NCI-H1092 treated with DMSO at 0.1 percent for 48 hours (cell line): Measurements from ENCODE around the gene SIDT1.

Experiments
- DNase-seq: peaks from one replicate; lab custom pipeline; 2025; lab: John Stamatoyannopoulos, UW

The SIDT1 gene

DNA sequence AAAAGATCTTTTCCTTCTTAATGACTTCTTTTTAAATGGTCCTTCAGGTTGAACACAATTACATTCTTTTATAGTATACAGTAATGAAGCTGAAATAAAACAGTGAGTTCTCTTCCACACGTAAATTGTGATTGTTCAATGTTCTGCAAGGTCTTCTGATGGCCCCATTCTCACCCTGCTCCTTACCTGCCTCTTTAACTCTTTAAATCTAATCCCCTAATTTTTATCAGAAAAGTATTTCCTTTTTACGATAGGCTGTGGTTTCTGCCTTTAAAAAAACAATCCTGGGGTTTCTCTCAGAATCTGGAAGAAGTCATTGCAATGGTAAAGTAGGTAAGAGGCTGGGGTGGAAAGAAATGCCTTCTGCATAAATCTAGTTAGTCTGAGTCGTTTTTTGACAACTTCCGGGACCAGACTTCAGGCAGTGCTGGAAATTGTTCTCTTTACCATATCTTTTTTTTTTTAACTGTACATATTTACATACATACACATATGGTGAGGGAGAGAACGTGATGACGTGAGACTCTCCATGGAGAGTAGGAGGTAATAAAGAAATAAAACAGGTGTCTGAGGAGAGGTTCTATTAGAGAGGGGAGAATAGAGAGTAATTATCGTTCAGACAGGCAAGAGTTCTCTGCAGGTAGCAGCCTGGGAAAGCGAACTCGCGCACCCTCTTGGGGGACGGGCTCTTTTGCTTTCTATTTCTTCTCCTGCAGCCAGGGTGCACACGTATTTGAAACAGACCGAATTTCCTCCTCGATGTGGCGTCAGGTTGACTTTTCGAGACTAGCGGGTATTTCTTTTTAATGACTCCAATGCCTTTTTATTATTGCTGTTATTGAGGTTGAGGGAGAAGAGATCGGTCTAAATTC is at the start of gene SIDT1:
Gene SIDT1, plus strand, starts transcription at position 730 of the 872 bp plus-strand sequence. CDS start 467 bp downstream, outside the sequence.
- peak; percentile 59 for DNase-seq

DNA sequence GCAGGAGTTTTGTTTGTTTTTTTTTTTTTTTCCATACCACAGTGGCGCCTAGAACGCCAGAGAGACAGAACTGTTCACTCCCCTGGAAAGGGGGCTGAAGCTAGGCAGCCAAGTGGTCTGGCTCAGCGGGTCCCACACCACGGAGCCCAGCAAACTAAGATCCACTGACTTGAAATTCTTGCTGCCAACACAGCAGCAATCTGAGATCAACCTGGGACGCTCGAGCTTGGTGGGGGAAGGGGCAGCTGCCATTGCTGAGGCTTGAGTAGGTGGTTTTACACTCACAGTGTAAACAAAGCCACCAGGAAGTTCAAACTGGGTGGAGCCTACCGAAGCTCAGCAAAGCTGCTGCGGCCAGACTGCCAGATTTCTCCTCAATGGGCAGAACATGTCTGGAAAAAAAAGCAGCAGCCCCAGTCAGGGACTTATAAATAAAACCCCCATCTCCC is 47.2 kb upstream of the SIDT1 start:
- DNase-seq, result no peak

DNA sequence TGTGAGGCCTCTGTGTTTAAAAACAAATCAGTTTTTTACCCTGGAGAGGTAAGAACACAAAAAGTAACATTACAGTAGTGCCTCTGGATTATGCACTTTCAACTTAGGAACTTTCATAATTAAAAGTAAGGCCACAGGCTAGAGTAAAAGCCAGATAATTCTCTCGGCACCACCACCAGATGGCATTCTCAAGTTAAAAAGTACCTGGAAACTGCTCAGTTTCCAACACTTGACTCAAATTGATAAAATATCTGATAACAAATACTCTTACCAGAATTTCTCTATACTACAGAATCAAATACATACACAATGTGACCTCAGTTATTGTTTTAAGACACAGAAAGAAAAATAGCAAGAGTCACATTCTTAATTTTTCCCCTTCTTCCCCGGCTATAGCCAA is 37.3 kb upstream of the SIDT1 start:
- no peak for DNase-seq

DNA sequence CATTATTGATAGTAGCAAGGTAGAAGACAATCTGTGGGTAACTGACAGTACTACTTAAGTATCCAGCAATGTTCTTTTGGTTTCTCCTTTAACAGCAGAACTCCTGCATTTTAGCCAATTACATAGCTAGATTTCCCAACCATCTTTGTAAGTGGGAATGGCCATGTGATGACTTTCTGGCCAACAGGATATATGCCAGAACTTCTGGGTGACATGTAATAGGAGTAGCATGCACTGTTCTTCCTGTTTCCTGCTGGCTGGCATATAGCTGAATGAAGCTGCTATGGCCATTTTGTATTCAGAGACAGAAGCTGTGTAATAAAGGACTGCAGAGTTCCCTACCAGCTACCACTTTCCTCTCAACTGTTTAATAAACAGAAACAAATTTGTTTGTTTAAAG is 35.4 kb upstream of the SIDT1 start:
- DNase-seq, result no peak

DNA sequence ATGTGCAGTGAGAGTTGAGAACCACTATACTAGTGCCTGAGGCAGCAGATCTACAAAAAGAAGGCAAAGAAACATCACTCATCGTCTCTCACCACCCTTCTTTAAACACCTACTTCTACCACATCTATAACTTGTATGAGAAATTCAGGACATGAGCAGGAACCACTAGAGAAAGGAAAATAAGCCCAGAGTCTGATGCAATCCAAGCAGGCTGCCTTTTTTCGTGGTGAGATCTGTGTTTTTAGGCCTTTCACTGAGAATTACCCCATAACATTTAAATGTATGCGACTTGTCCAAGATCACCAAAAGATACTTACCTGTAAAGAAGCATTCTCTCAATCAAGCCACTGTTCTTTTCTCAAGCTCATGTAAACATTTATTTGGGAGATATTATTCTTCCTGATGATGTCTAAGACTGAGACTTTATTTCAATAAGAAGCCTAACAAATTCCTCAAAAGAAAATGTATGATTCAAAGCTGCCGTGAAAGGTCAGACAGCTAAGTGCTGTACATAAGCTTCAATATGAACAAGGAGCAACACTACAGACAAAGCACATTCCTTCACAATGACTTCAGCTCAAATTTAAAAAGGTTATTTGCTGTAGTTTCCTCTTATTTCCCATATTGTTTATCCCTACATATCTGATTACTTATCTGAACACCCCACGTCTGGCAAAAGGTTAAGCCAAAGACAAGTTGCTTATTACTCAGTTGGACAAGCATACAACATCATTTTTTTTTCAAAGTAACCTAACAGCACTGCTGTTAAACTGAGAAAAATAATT is 33.9 kb upstream of the SIDT1 start:
- DNase-seq, result no peak

DNA sequence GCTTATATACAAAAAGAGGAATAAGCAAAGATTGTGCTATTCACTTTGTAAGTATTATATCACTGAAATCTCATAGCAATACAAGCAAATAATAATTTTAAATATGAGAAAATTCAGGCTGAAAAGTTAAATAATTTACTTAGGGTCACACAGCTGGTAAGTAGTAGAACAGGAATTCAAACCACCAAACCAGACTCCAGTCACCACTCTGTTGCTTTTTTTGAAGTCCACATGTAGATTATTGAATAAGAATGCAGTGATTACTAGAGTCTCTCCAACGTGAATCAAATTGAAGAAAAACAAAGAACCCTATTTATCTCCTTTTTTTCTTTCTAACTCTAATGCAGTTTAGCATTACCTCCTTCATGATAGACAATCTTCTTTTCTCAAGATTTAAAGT is 33.3 kb upstream of the SIDT1 start:
- DNase-seq, result no peak

DNA sequence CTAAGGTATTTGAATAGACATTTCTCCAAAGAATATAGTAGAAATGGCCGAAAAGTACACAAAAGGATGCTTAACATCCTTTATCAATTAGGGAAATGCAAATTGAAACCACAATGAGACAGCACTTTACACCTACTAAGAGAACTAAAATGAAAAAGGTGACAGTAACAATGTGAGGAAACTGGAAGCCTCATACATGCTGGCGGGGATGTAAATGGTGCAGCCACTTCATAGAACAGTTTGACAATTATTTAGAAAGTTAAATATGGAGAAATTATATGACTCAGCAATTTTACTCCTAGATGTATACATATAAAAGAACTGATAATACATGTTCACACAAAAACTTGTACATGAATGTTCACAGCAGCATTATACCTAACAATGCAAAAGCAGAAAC is 30.8 kb upstream of the SIDT1 start:
- no peak for DNase-seq

DNA sequence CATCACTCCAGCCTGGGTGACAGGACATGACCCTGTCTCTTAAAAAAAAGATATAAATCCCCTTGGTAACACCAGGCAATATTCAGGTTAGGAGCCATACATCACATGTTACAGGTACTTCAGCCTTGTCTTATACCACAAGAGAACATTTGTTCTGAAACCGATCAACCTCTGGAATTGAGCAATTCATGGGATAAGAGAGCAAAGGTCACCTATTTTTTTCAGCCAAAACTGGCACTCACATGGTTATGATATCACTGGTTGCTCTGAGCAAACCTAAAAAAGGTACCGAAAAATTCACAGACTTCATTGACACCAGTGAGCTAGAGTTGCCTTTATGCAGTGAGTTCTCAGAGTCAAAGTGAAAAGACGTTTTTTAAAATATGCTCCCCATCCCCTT is 26.5 kb upstream of the SIDT1 start:
- DNase-seq, result no peak

DNA sequence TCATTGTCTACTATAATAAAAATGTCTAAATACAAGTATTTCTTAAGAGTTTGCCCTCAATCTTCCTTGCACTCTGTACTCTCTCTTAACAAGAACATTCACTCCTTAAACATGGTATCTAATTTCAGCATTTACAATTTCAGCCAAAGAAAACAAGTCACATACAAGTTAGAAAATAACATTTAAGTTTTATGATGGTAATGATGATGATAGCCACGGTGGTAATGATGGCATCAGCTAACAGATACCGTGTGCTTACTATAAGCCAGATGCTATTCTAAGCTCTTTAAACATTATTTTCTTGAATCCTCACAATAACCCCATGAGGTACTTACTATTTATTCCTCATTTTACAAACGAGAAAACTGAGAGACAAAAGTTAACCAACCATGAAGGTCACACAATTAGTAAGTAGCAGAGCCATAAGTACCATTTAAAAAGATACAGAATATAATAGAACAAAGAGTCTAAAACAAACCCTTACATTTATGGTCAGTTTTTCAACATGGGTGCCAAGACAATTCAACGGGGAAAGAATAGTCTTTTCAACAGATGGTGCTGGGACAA is 24.8 kb upstream of the SIDT1 start:
- peak; percentile 39 for DNase-seq

DNA sequence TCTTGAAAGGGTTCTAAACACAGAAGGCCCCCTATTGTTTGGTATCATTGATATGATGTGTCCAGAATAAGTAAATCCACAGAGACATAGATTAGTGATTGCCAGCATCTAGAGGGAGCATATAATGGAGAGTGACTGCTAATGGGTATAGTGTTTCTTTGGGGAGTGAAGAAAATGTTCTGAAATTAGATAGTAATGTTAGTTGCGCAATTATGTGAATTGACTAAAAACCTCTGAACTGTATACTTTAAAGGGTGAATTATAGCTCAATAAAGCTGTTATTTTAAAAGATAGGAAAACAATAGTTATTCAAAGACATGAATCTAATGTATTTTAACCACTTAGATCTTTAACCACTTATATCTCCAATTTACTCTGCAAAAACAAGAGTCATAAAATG is 23.4 kb upstream of the SIDT1 start:
- DNase-seq, result no peak

DNA sequence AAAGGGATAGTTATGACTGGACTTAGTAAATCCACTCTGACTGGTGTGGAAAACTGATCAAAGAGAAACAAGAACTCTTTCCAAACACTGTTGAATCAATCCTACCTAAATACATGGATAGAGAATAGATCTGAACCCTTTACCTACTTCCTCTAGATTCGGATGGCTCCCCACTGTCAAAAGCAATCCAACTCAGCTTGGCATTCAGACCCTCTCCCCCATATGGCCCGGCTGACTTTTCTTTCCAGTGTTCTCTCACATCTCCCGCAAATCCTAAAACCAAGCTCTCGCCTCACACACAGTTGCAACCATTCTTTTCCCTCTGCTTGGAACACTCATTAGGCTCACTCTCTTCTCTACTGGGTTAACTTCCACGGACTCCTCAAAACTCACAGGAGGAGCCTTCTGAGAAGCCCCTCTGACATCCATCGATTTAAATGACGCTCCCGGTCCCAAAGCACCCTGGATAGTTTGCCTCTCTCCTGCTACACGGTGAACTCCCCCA is 18.0 kb upstream of the SIDT1 start:
- no peak for DNase-seq

DNA sequence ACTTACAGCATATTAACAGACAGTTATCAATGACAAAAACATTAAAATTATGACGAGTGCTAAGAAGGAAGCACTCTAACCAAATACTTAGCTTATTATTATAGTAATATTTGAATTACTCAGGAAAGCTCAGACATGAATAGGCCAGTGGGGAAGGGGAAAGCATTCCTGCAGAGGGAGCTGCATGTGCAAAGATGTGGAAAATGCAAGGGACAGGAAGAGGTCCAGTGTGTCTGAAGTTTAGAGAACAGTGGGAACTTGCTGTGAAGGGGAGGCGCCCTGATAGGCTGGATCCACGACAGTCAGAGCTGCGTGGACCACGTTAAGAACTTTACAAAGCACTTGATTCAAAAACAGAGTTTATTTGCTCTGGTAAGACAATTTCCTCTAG is 16.2 kb upstream of the SIDT1 start:
- DNase-seq, result peak; percentile 31

DNA sequence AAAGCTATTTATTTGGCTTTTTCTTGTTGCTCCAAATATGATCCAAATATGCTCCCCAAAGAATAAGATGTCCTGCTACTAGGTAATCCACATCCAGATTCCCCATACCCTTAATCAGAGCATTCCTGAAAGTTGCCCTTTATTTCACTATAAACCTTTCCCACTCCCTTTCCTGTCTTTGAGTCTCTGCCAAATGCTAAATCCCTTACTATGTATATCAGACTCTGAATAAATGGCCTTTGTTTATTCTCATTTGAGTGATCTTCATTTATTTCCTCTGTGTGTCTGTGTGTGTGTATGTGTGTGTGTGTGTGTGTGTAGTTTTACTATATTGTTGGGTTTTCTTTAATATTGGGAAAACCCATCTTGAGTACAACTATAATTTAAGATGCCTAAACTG is 10.4 kb upstream of the SIDT1 start:
- DNase-seq, result no peak

DNA sequence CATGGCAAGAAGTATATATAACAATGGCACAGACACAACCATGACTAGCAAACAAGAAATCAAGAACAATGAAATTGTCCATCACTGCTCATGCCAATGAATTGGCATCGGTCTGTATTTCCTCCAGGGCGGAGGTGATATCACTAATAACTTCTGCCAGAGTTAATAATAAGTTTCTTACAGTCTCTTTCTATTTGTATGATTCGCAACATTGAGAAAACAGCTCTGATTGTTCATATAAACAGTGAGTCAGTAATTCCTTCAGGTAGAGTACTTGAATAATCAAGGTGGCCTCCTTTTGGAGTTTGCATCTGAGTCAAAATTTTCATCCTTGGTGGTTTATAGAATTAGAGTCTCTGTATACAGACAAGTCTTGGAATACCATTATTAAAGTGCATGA is 9.1 kb upstream of the SIDT1 start:
- DNase-seq, result no peak

DNA sequence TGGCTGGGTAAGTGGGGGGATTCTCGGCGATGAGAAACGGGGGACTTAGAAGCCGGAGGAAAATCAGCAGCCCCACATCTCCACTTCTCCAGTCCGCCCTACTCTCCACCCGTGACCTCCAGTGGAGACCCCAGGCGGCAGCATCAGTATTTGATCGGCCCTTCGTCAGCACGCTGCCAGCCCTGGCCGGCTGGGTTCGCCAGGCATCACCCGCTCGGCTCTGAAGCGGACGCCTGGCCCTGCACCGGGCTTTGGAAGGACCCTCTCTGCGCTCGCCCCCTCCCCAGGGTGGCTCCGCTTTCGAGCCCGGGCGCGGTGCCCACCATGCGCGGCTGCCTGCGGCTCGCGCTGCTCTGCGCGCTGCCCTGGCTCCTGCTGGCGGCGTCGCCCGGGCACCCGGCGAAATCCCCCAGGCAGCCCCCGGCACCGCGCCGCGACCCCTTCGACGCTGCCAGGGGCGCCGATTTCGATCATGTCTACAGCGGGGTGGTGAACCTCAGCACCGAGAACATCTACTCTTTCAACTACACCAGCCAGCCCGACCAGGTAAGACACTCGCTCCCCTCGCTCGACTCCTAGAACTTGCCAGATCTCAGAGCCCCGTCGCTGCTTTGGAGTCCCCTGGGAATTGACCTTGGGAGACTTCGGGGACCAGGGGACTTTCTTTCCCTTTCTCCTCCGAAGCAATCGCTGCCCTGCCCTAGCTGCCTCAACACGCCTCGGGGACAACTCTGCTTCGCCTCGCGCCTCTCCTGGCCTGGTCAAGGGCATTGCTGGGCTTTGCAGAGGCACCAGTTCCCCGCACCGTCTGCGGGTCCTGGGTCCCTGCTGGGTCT is 561 bp downstream of the SIDT1 start:
- peak; percentile 59 for DNase-seq

DNA sequence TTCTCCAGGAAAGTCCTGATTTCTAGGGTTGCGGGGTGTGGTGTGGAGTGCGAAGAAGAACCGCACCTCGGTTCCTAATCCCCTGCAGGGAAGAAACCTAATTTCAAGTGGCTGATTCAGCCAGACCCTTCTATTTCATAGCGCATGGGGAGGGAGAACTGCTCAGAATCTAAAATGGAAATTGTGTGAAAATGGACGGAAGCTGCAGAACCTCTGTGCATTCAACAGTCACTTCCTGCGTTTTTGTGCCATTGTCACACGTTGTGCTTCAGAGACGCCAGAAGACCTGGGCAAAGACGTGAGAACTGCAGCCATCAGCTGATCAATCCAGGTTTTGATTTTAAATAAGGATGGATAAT is 1.2 kb downstream of the SIDT1 start:
- DNase-seq, result no peak

DNA sequence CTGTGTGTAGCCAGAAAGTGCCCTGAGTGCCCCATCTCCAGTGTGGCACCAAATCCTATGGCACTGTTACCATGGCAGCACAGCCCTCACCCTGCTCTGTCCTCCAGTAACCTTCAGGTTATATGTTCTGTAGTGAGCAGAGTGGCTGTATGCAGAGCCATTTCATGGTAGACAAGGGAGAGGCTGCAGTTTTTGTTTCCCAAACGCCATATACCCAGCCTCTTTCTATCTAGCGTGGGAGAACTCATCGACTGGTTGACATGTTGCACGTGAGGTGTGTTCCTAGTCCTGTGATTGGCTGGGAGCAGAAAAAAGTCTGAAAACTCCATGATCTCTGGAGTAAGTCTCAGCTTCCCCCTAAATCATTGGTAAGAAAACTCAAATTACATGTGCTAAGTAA is 2.0 kb downstream of the SIDT1 start:
- DNase-seq, result no peak

DNA sequence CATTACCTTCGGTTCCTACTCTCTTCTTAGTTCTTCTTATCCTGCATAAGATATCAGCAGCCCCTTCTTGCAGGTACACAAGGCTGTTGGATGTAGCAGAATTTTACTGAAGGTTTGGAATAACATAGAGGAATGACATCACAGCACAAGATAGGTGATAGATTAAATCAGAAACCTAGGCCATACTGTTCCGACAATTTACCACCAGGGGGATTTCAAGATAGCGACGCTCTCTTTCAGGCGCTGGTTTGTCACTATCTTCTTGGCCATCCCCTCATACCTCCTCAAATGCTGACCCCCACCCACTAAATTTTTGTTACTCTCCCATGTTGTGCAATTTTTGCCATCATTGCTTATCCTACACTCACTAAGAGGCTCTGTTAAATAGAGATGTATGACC is 3.5 kb downstream of the SIDT1 start:
- no peak for DNase-seq

DNA sequence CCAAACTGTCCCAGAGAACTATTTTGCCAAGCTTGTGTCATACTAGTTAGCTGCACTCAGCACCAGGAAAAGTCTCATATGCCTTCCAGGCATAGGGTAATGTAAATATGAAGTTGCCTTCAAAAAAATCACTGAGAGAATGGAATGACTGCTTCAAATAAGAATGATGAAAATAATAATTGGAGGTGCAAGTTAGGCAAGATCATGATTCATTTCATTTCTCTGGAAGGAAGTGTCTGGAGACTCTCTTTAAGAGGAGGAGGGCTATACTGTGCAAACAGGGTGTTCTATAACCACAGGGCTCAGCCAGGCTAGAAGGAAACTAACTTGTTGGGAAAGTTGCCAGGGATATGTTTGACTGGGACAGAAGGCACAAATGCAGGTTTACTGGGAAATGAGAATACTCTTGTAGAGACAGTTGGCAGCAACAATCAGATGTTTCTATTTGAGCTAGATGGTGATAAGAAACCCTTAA is 4.3 kb downstream of the SIDT1 start:
- DNase-seq, result no peak

DNA sequence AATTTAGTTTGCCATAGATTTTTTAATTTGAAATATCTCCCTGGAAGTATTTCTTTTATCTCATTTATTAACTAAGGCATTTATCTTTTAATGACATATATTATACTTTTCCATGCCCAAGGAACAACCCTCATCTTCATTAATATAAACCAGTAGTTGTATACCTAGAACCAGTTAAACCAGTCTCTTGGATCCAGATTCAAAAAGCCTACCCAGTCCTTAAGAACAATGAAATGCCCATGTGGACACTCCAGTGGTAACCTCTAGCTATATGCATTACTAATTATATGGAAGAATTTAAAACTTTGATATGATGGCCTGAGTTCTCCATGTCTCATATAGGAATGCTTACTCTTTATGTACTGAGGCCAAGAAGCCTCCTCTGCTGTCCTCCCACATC is 4.8 kb downstream of the SIDT1 start:
- no peak for DNase-seq

DNA sequence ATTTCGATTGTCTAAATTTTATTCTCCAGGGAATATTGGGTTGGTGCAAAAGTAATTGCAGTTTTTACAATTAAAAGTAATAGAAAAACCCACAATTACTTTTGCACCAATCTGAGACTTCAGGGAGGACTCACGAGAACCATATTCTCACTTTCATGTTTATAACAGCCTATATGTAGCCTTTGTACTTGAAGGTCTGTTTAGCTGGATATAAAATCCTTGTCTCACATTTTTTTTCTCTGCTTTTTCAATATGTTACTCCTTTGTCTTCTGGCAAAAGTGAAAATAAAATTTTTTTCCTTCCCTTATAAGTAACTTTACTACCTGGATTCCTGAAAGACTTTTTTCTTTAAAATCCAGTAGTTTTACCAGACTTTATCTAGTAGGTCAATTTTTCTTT is 9.2 kb downstream of the SIDT1 start:
- DNase-seq, result no peak

DNA sequence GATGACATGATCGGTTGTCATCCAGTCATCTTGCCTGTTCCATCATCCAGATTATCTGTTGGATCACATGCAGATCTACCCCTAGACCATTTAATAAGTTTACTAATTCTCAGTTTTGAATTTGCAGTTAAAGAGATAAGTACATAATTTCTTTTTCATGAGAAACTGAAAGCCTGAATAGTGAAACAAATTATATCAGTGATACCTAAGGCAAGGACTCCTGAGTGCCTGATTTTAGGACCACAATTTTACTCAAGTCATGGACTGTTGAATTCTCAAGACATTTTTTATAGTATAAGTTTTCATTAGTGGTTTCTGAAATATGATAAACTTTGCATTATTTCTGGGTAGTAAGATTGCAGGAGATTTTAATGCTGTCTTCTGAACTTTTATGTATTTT is 13.2 kb downstream of the SIDT1 start:
- DNase-seq, result no peak
